ENCODE data around the gene RGS4. TPM values are rescaled to one million over a fixed set of nuclear protein-coding genes. Genes with fewer than 3 reads are reported as not detected.

The RGS4 gene
- total and polyA plus RNA-seq, 4 donors, result 0.43 to 6.4 (median 1.2) TPM

DNA sequence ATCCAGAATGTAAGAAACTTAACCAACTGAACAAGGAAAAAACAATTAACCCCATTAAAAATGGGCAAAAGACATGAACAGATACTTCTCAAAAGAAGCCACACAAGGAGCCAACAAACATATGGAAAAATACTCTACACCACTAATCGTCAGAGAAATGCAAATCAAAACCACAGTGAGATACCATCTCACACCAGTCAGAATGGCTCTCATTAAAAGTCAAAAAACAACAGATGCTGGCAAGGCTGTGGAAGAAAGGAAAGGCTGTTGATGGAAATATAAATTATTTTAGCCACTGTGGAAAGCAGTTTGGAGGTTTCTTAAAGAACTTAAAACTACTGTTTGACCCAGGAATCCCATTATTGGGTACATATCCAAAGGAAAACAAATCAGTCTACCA lies 51.2 kb downstream of the RGS4 start:
- Histone ChIP-seq H3K27ac (ENCODE audit: low read depth in 1 of 2, low read length in 1 of 2) (no peak overlapping the region), H3K36me3 (ENCODE audit: control insufficient read depth in 4 of 4, insufficient read depth in 4 of 4, low read length in 4 of 4) (no peaks in the 10 kb centered on the region), H3K27me3 (ENCODE audit: control insufficient read depth in 3 of 3, insufficient read depth in 3 of 3, low read length in 2 of 3) (no peaks in the 10 kb centered on the region), H3K9ac (ENCODE audit: insufficient read depth in 1 of 2, low read length in 2 of 2) (no peak overlapping the region), H3K4me1 (ENCODE audit: control insufficient read depth in 5 of 5, insufficient read depth in 5 of 5, low read length in 5 of 5) (no peaks in the 10 kb centered on the region), H3K9me3 (ENCODE audit: control insufficient read depth in 4 of 4, insufficient read depth in 3 of 4, low read length in 3 of 4) (no peaks in the 10 kb centered on the region), H3K4me3 (no peak overlapping the region)
- DNase-seq (no peak), ATAC-seq (ENCODE audit: insufficient read depth, low FRiP score) (no peak)
- WGBS, 2 donors, result 34 to 65% methylated on average over 1 of the region's 1 CpG
- TF ChIP-seq, protein P1, sequence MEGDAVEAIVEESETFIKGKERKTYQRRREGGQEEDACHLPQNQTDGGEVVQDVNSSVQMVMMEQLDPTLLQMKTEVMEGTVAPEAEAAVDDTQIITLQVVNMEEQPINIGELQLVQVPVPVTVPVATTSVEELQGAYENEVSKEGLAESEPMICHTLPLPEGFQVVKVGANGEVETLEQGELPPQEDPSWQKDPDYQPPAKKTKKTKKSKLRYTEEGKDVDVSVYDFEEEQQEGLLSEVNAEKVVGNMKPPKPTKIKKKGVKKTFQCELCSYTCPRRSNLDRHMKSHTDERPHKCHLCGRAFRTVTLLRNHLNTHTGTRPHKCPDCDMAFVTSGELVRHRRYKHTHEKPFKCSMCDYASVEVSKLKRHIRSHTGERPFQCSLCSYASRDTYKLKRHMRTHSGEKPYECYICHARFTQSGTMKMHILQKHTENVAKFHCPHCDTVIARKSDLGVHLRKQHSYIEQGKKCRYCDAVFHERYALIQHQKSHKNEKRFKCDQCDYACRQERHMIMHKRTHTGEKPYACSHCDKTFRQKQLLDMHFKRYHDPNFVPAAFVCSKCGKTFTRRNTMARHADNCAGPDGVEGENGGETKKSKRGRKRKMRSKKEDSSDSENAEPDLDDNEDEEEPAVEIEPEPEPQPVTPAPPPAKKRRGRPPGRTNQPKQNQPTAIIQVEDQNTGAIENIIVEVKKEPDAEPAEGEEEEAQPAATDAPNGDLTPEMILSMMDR (IDR thresholded peaks at IDR 0.05; ENCODE audit: control extremely low read depth, extremely low read depth), result no peak

DNA sequence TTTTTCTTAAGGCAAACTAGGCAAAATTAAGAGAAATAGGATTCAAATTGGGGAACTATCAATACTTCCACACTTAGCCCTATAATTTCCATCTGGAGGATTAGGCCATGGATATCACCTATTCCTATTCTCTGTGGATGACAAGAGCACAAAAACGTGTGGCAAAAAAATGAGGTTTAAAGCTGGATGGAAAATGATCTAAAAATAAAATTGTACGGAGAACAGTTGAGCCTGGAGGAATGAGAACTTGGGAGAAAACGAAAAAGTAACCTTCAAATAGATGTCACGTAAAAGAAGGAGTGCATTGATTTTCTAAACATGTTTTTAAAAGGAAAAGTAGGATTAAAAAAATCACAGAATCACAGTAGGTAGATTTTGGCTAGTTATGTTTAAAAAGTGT lies 55.7 kb downstream of the RGS4 start:
- DNase-seq, result no peak
- no peak overlapping the region for H3K27ac ChIP-seq (ENCODE audit: low read depth in 1 of 2, low read length in 1 of 2)
- H3K27me3 ChIP-seq (ENCODE audit: control insufficient read depth in 3 of 3, insufficient read depth in 3 of 3, low read length in 2 of 3), result no peaks in the 10 kb centered on the region
- no peaks in the 10 kb centered on the region for H3K4me1 ChIP-seq (ENCODE audit: control insufficient read depth in 5 of 5, insufficient read depth in 5 of 5, low read length in 5 of 5)
- no peaks in the 10 kb centered on the region for H3K36me3 ChIP-seq (ENCODE audit: control insufficient read depth in 4 of 4, insufficient read depth in 4 of 4, low read length in 4 of 4)
- WGBS, 2 donors, result 78 to 82% methylated on average over 4 of the region's 4 CpGs
- no peak for ATAC-seq (ENCODE audit: insufficient read depth, low FRiP score)
- no peaks in the 10 kb centered on the region for H3K9me3 ChIP-seq (ENCODE audit: control insufficient read depth in 4 of 4, insufficient read depth in 3 of 4, low read length in 3 of 4)
- H3K9ac ChIP-seq (ENCODE audit: insufficient read depth in 1 of 2, low read length in 2 of 2), result no peak overlapping the region
- no peak overlapping the region for H3K4me3 ChIP-seq
- TF ChIP-seq, protein P1 (IDR thresholded peaks at IDR 0.05; ENCODE audit: control extremely low read depth, extremely low read depth), result no peak

Other genes starting within 250 kb of the RGS4 start
- gene CCDC190, start 208.2 kb upstream of the RGS4 start, total RNA-seq, result 1 to 10 TPM; 2.4 to 4.7 TPM
- gene CCDC190, start 208.2 kb upstream of the RGS4 start, polyA plus RNA-seq, result 1 to 10 TPM; 2.5 to 3.1 TPM
- gene RGS5, start 133.6 kb downstream of the RGS4 start, total RNA-seq, result 10 to 100 TPM; 63.9 to 77.2 TPM
- 10 to 100 TPM; 10.3 to 23.0 TPM for gene RGS5, start 133.6 kb downstream of the RGS4 start, polyA plus RNA-seq

Measured in lung (tissue), 12 donors.